HG03135 (cell line): ENCODE measurements around the gene THADA.
"Not testable (repeated sequence)": the region's sequence is repeated elsewhere in the genome, so short reads cannot be mapped to it uniquely, and the experiment has no call there.

Experiments
- ATAC-seq: cut with Tn5 transposase; IDR thresholded peaks from one replicate; pipeline ENCODE4 v1.9.1; 2021; ENCODE audit warnings: mild to moderate bottlenecking, moderate library complexity; ENCODE audit not compliant: unreplicated experiment

Gene THADA

DNA sequence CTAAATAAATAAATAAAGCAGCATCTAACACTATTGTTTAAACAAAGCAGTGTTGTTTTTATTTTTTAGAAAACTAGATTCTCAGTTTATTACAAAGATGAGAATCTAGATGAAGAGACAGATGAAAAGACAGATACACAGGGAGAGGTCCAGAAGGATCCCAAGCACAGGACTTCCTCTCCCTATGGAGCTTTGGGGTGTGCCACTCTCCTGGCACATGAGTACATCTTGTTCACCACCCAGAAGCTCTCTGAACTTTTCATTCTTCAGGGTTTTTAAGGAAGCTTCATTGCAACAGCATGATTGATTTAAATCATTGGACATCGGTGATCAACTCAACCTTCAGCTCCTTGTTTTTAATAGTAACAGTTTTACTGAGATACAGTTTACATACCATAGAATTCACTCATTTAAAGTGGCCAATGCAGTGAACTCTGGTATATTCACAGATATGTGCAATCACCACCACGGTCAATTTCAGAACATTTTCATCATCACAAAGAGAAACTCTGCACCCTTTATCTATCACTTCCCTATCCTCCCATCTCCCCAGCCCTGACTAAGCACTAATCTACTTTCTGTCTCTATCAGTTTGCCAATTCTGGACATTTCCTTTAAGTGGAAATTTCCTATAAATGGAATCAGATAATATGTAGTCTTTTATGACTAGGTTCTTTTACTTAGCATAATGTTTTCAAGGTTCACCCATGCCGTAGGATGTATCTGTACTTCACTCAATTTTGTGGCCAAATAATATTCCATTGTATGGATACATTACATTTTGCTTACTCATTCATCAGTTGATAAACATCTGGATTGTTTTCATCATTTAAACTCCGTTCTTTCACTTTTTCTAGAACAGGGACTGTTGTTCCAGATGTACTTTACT lies 307.2 kb downstream of the THADA start:
- no peak for ATAC-seq

GRCh38 chr2:43285987-43286386 lies 309.9 kb downstream of the THADA start:
- no peak for ATAC-seq

GRCh38 chr2:43284967-43285366 lies 310.9 kb downstream of the THADA start:
- ATAC-seq = no peak

- ATAC-seq = not testable (repeated sequence)
Measured at GRCh38 chr2:43284347-43284746, 311.5 kb downstream of the THADA start.

GRCh38 chr2:43280994-43281393 lies 314.8 kb downstream of the THADA start:
- ATAC-seq = no peak

GRCh38 chr2:43279317-43279840 lies 316.5 kb downstream of the THADA start:
- ATAC-seq = no peak

GRCh38 chr2:43278564-43279220 lies 317.1 kb downstream of the THADA start:
- no peak for ATAC-seq

DNA sequence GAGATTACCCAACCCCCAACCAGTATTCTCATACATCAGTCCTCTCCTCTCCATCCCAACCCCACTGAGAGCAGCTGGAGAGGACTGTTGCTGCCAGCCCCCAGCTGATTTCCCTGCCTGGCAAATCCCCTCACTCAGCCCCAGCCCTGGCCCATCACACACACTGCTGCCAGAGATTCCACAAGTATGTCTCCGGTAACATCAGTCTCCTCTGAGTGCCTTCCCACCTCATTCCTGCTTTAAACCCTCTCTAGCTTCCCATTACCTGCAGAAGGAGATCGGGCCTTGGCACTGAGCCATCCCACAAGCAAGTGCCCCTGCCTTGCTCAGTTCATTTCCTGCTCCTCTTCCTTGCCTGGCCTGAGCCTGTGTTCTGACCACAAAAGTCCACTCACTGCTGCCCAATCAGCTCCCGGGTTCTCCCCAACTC lies 318.9 kb downstream of the THADA start:
- no peak for ATAC-seq

DNA sequence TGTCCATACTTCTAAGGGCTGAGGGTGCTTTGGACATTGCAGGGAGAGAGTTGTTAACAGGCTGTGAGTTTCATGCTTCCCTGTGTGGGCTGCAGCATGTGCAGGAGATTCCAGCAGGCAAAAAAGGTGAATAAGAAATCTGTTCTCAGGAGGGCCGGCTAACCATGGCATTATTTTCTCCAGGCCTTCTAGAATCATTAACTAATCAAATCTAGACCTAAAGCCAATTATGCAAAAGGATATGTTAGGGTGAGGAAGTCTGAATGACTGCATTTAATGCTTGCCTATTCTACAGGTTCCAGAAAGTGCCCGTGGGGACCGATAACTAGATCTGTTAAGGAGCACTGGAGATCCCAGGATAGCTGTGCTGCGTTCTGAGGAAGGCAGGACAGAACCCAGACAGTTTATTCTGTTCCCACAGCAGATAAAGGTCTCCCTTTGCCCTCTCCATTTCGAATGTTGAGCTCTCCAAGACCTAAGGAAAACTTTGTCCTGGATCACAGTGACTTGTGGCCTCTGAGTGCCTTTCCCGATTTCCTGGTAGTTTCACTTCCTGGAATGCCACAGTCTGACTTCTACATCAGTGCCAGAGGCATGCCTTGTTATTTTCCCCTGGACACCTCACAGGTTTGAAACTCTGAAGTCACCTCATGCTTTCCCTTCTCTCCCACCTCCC lies 319.4 kb downstream of the THADA start:
- ATAC-seq = no peak

DNA sequence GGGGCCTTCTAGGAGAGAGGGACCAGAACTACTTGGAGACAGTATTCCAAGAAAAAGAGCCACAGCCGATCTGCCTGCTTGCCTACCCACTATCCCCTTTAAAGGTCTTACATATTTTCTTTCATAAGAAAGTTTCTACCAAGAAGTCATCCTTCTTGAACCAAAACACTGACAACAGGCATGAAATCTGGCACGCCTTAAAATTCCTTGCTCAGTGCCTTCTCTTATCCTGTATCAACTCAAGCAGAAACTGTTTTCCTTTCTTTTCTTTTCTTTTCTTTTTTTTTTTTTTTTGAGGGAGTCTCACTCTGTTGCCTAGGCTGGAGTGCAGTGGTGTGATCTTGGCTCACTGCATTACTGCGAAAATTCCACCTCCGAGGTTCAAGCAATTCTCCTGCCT lies 321.1 kb downstream of the THADA start:
- no peak for ATAC-seq

- ATAC-seq = no peak
Measured at GRCh38 chr2:43274055-43274454, 321.8 kb downstream of the THADA start.

- ATAC-seq = no peak
Measured at GRCh38 chr2:43273529-43273928, 322.3 kb downstream of the THADA start.

DNA sequence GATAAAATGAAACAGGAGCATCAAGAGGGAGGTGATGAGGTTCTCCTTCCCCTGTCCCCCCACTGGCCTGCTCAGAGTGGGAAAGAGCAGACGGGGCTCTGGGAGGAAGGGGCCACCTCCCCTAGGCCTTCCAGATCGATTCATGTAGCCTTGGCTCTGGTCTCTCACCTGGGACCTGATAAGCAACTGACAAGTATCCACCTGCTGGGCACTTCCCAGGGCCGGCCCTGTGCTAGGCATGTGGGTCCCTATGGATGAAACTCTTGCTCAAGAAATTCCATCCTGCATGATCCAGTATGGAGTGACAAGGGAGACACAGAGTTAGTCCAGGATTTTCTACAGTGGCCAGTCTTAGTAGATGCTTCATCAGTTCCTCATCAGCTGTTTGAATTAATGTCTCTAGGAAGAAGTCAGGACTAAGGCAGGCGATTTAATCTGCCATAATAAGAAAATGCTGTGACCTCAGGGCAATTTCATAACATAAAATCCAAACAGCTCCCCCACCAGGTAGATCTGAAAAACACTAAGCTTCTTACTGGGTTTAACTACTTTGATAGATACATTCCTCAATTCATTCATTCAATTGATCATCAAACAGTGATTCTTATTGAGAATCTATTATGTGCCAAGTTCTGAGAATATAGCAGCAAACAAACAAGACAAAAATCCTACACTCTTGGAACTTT lies 324.8 kb downstream of the THADA start:
- ATAC-seq = no peak

- no peak for ATAC-seq
Measured at GRCh38 chr2:43270461-43270860, 325.4 kb downstream of the THADA start.

DNA sequence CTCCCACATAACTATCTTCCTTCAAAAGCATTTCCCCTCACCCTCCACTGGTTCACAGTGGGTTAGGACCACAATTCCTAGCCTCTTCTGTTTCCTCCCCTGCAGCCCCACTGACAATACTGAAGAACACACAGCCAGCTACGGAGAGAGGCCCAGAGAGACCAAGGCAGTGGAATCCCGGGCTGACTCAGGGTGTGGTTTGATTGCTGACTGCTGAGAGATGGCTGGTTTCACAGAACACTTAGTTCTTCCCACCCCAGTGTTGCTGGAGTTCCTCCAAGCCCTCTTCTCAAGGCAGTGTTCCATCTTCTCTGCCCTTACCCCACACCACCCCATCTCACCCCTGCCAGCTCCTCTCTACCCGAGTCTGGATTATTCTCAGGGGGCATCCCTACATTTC lies 326.1 kb downstream of the THADA start:
- no peak for ATAC-seq

GRCh38 chr2:43269074-43269572 lies 326.7 kb downstream of the THADA start:
- no peak for ATAC-seq

DNA sequence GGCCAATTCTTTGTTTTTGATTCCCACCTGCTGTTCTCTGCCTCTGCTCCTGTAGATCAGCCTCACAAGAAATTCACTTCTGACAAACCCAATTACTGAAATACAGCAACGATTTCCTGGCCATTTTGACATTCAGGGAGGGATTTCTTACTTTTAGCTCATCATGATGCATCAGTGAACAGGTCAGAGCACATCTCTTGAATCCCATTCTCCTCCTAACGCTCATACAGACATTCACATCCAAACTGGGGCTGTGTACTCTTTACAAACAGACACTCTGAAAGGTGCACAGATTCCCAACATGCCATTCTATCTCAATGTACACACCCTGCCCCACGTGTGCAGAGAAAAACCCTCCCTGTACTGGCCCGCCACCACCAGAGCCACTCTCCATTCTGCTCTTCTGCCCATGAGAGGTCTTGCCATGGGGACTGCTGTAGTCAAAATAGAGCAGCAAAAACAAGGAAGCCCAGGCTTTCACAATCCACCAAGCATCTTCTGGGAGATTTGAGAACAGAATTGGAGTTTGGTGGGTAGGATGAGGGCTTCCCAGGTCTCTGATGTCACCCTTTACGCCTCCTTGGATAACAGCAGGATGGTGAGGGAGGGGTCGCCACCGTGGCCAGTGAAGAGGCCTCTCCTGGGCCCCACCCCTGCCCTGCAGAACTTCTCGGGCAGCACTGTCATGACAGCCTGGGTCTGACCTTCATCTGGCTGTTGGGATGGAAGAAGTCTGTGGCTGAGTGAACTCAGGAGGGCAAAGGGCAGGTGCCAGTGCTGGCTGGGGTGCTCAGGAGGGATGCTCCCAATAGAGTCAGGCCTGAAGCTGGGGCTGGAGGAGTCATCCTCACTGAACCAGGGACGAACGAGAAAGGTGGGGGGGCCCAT lies 327.5 kb downstream of the THADA start:
- ATAC-seq = no peak

DNA sequence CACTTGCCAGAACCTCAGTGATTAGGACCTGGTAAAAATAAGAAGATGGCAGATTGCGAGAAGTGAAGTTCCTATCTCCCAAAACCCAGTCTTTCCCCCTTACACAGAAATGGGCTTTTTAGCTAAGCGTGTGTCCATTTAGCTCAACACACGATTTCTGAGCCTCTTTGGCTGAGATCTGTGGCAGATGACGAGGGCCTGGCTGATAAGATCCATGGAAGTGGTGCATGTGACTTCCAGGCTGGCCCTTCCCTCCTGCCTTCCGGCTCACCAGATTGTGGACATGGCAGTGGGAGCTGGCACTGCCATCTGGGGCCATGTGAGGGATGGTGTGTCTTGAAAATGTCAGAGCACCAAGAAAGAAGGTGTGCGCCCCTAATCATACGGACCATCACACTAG lies 328.5 kb downstream of the THADA start:
- no peak for ATAC-seq

GRCh38 chr2:43266711-43267111 lies 329.1 kb downstream of the THADA start:
- ATAC-seq = no peak

GRCh38 chr2:43265421-43265820 lies 330.4 kb downstream of the THADA start:
- no peak for ATAC-seq
